CD4-positive, alpha-beta T cell (primary cell): Measurements from ENCODE around the gene PPARG. TPM values are rescaled to one million over a fixed set of nuclear protein-coding genes. Genes with fewer than 3 reads are reported as not detected.

ENCODE experiments used
- ATAC-seq: fragments of 200-7000 bp; cut with Tn5 transposase; one replicate; pipeline ENCODE4 v1.10.0; 2022; ENCODE audit warnings: mild to moderate bottlenecking; ENCODE audit not compliant: poor library complexity
- CTCF ChIA-PET: fragments of 350-600 bp; sonication (Branson Sonifier 250); formaldehyde crosslinking; loops from one replicate; lab custom pipeline; 2021; ENCODE audit warnings: antibody characterized with exemption, inconsistent platforms; lab: Charles Lee
- POLR2A ChIA-PET: fragments of 350-600 bp; sonication (Branson Sonifier 250); formaldehyde crosslinking; loops from one replicate; lab custom pipeline; 2021; ENCODE audit warnings: antibody characterized with exemption, inconsistent platforms; lab: Charles Lee
- DNase-seq, 14 experiments: peaks; one replicate each; pipeline ENCODE4 v3.0.0-alpha.2; 2013 to 2020; ENCODE audit warnings: mixed read lengths in 2 of 14
- H3K27ac ChIP-seq, 2 donors: one replicate each; pipeline versions ENCODE4 v1.5.1 to v1.7.0; 2013; ENCODE audit warnings: low read length in 2 of 2, low read depth in 1 of 2, mild to moderate bottlenecking in 1 of 2
- H3K27me3 ChIP-seq, 2 experiments: 1 replicate in 1 of 2; 2 replicates in 1 of 2; pipeline versions ENCODE4 v1.6.1 to v1.7.0; 2013; ENCODE audit warnings: low read length in 2 of 2, control low read depth in 1 of 2, mild to moderate bottlenecking in 1 of 2, moderate library complexity in 1 of 2; ENCODE audit not compliant: insufficient read depth in 2 of 2, control insufficient read depth in 1 of 2
- H3K36me3 ChIP-seq: one replicate; pipeline ENCODE4 v1.6.1; 2013; ENCODE audit warnings: low read length, control low read depth; ENCODE audit not compliant: insufficient read depth
- H3K4me1 ChIP-seq: one replicate; pipeline ENCODE4 v1.6.1; 2013; ENCODE audit warnings: low read length, control low read depth; ENCODE audit not compliant: insufficient read depth
- H3K4me3 ChIP-seq: one replicate; pipeline ENCODE4 v1.5.1; 2013; ENCODE audit warnings: mild to moderate bottlenecking, low read length, moderate library complexity
- H3K9me3 ChIP-seq, 2 experiments: 1 replicate in 1 of 2; 2 replicates in 1 of 2; pipeline versions ENCODE4 v1.6.1 to v1.7.0; 2013; ENCODE audit warnings: low read length in 2 of 2, mild to moderate bottlenecking in 2 of 2, control low read depth in 1 of 2, moderate library complexity in 1 of 2; ENCODE audit not compliant: control insufficient read depth in 1 of 2, insufficient read depth in 1 of 2
- H3K27ac Mint-ChIP-seq: one replicate; pipeline ENCODE4 v1.8.0; 2020; ENCODE audit warnings: mixed read lengths
- H3K27me3 Mint-ChIP-seq: one replicate; pipeline ENCODE4 v1.8.0; 2021; ENCODE audit warnings: mixed read lengths
- H3K36me3 Mint-ChIP-seq: one replicate; pipeline ENCODE4 v1.8.0; 2021; ENCODE audit warnings: low read depth, mixed read lengths
- H3K4me1 Mint-ChIP-seq: one replicate; pipeline ENCODE4 v1.8.0; 2021; ENCODE audit warnings: low read depth, mixed read lengths
- H3K4me3 Mint-ChIP-seq: one replicate; pipeline ENCODE4 v1.8.0; 2020; ENCODE audit warnings: mild to moderate bottlenecking, mixed read lengths
- H3K9me3 Mint-ChIP-seq: one replicate; pipeline ENCODE4 v1.8.0; 2020; ENCODE audit warnings: mixed read lengths
- CTCF ChIP-seq: fragments of 200-600 bp; IDR thresholded peaks from one replicate; pipeline ENCODE4 v1.8.0; 2022; ENCODE audit warnings: antibody characterized with exemption, mild to moderate bottlenecking
- intact Hi-C, 2 experiments: fragments of 100-400 bp; cut with DNase I in 1 of 2; cut with micrococcal nuclease in 1 of 2; formaldehyde crosslinking; loops; one replicate each; pipeline versions ENCODE4 v1.15.1 to v1.9.0; 2023 to 2025; cut with DNase I, micrococcal nuclease
- total RNA-seq, 174 experiments: library from RNA in 2 of 174; stranded (reverse) in 2 of 174; gene quantifications; one replicate each; pipeline ENCODE4 v1.2.3 and lab custom pipeline; 2021 to 2026

PPARG gene
- total RNA-seq, 2 experiments from 2014 or later: 0.27 to 0.75 TPM

- intact Hi-C loops: no loop called here
- H3K4me3 Mint-ChIP-seq: no peak overlapping the region
- POLR2A ChIA-PET: no interaction called here
- CTCF ChIA-PET: no interaction called here
- no peak overlapping the region for H3K4me3 ChIP-seq
- no peak for ATAC-seq
- no peaks in the 10 kb centered on the region for H3K36me3 Mint-ChIP-seq
- no peak overlapping the region for H3K27ac Mint-ChIP-seq
- no peaks in the 10 kb centered on the region for H3K36me3 ChIP-seq
- H3K27me3 ChIP-seq: no peaks in the 10 kb centered on the region
- peaks cover 13% of the 10 kb centered on the region for H3K27me3 Mint-ChIP-seq
- no peaks in the 10 kb centered on the region for H3K9me3 ChIP-seq
- no peak for TF ChIP-seq CTCF
- H3K9me3 Mint-ChIP-seq: no peaks in the 10 kb centered on the region
- no peak overlapping the region for H3K27ac ChIP-seq
- DNase-seq: no peak
- H3K4me1 Mint-ChIP-seq: no peaks in the 10 kb centered on the region
- no peaks in the 10 kb centered on the region for H3K4me1 ChIP-seq
These were observed 131.5 kb downstream of the PPARG start for GRCh38 chr3:12420393-12420792.

DNA sequence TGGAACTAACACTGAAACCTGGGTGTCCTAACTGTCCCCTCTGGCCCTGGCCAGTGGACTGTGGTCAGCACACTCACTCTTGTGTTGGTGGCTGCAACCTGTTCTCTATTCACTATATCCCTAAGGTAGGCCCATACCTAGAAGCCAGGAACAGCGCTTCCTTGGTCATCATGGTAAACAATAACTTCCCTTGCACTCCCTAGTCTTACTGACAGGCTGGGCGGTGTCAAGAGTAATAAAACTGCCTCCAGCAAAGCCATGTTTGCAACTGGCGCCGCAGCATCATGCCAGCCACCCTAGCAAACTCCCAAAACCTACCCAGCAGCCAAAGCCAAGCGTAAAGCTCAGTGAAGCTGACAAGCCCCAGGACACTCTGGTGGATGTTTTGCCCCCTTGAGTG, 132.3 kb downstream of the PPARG start:
- Mint-ChIP-seq H3K4me3 (no peak overlapping the region), H3K27ac (no peak overlapping the region), H3K36me3 (no peaks in the 10 kb centered on the region), H3K4me1 (no peaks in the 10 kb centered on the region), H3K27me3 (peaks cover 13% of the 10 kb centered on the region), H3K9me3 (no peaks in the 10 kb centered on the region)
- no peaks in the 10 kb centered on the region for H3K9me3 ChIP-seq
- DNase-seq: no peak
- peaks cover 2% of the 10 kb centered on the region for H3K4me1 ChIP-seq
- no peak overlapping the region for H3K4me3 ChIP-seq
- POLR2A ChIA-PET: no interaction called here
- no peak for TF ChIP-seq CTCF
- H3K27ac ChIP-seq: no peak overlapping the region
- CTCF ChIA-PET: no interaction called here
- no peak for ATAC-seq
- no peaks in the 10 kb centered on the region for H3K27me3 ChIP-seq
- H3K36me3 ChIP-seq: no peaks in the 10 kb centered on the region
- intact Hi-C loops: no loop called here

- CTCF ChIA-PET: no interaction called here
- no peak for ATAC-seq
- intact Hi-C loops: no loop called here
- Histone ChIP-seq H3K36me3 (no peaks in the 10 kb centered on the region), H3K9me3 (no peaks in the 10 kb centered on the region), H3K4me3 (no peak overlapping the region), H3K27ac (no peak overlapping the region), H3K27me3 (no peaks in the 10 kb centered on the region), H3K4me1 (peaks cover 2% of the 10 kb centered on the region)
- Mint-ChIP-seq H3K4me1 (no peaks in the 10 kb centered on the region), H3K36me3 (no peaks in the 10 kb centered on the region), H3K9me3 (no peaks in the 10 kb centered on the region), H3K27ac (no peak overlapping the region), H3K27me3 (peaks cover 13% of the 10 kb centered on the region), H3K4me3 (no peak overlapping the region)
- POLR2A ChIA-PET: no interaction called here
- no peak for TF ChIP-seq CTCF
- no peak for DNase-seq
These were observed 134.3 kb downstream of the PPARG start for GRCh38 chr3:12423131-12423530.
